GM12872 (cell line): ENCODE data around the gene PKP1.

ENCODE experiments used
- CTCF ChIP-seq: IDR thresholded peaks from 3 replicates; pipeline ENCODE4 v1.5.1; 2011; ENCODE audit warnings: low read depth, mild to moderate bottlenecking, low read length, moderate library complexity; ENCODE audit not compliant: insufficient read depth

Gene PKP1

DNA sequence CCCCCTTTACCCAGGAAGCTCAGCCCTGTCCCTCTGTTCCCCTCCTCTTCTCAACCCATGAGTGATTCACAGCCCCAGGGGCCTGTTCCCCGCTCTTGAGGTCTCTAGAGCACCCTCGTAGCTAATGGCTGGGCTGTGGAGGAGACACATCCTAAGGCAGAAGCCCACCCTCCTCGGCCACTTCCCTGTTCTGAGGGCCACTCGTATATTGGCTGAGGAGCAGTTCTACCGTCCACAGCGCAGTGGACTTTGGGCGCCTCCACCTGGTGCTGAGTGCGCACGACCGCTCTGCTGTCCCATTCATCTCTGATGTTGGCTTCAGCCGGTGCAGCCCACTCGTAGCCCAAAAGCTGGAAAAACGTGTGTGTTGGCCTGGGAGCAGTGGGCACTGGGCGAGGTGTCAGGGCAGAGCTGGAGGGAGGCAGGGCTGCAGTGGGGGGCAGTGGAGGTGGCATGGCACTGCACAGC lies 24.5 kb upstream of the PKP1 start:
- TF ChIP-seq CTCF = no peak

- TF ChIP-seq CTCF = no peak
Measured at GRCh38 chr1:201259476-201260235, 23.6 kb upstream of the PKP1 start.

DNA sequence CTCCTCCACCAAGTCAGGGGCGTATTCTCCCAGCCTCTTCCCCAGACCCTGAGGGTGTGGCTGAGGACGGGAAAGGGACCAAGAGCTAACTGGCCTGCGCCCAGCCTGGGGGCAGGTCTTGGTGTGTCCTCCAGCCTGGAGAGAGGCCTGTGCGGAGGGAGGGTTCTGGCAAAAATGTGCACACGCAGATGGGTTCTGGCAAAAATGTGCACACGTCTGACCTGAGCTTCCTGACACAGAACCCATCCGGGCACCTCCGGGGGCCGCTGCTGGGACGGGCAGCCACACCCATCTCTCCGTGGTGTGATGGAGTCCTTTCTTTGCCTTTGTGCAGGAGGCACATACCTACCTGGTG lies 23.1 kb upstream of the PKP1 start:
- TF ChIP-seq CTCF = no peak

DNA sequence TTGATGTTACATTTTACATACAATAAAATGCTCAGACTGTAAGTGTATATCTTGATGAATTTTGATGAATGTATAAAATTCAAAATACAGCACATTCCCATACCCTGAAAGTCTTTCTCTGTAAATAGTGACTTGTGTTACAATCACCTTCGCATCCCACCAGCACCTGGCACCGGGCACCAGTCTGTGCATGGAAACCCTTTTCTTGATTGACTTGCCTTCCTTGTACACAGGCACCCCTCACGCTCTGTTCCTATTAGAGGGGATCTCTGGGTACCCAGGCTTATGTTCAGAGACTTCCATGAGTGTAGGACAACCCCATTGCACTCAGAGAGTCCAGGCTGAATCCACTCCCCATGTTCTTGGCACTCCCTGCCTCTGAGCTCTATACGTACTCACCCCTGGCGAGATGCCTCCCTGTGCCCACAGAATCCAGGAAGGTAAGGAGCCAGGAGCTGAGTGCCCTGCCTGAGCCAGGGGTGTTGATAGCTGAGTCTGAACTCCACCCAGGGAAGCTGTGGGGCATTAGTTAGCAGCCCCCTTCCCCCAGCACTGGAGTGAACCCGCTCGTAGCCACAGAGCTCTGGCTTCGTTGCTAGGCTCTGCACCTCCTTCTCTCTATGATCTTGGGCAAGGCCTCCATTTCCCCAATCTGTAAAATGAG lies 22.5 kb upstream of the PKP1 start:
- no peak for TF ChIP-seq CTCF

- no peak for TF ChIP-seq CTCF
Measured at GRCh38 chr1:201261771-201262547, 21.3 kb upstream of the PKP1 start.

- TF ChIP-seq CTCF = no peak
Measured at GRCh38 chr1:201262963-201263608, 20.2 kb upstream of the PKP1 start.

DNA sequence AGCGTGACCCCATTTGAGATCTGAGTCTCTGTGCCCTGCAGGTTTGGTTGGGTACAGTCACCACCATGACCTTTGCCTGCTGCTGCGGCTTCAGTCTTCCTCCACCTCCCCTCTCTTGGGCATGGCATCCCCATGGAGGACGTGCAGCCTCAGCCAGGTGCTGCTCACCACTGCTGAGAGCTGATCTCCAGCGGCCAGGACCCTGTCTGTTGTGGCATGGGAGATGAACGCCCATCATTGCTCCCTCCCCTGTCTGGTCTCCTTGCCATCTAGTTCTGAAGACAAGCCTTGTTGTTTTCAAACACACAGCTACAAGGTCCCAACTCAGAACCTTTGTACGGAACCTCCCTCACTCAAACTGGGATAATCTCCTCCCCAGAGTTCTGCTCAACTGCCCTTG lies 19.2 kb upstream of the PKP1 start:
- TF ChIP-seq CTCF = no peak
